Upper lobe of left lung (tissue), 4 donors: ENCODE data around the gene STAP2.

Experiments
- CTCF ChIP-seq, 6 experiments: fragments of 450-650 bp in 4 of 6; fragments of 200-600 bp in 2 of 6; sonication (generic) in 2 of 6; IDR thresholded peaks; one replicate each; pipeline ENCODE4 v1.5.1; 2016 to 2019; ENCODE audit warnings: antibody characterized with exemption in 6 of 6
- POLR2A ChIP-seq, 4 donors: fragments of 450-650 bp; IDR thresholded peaks; one replicate each; pipeline ENCODE4 v1.5.1; 2016 to 2017; ENCODE audit warnings: antibody characterized with exemption in 4 of 4, mild to moderate bottlenecking in 2 of 4
- POLR2AphosphoS5 ChIP-seq, 2 donors: sonication (generic); formaldehyde crosslinking; IDR thresholded peaks; one replicate each; pipeline ENCODE4 v1.5.1; 2017; ENCODE audit warnings: antibody characterized with exemption in 2 of 2

- no peak for TF ChIP-seq CTCF (IDR thresholded peaks at IDR 0.05)
- no peak for TF ChIP-seq POLR2A (IDR thresholded peaks at IDR 0.05)
- TF ChIP-seq POLR2AphosphoS5 (IDR thresholded peaks at IDR 0.05) = no peak
Observed at GRCh38 chr19:4319067-4319718, 19.4 kb downstream of the STAP2 start.
